Panc1 (cell line): ENCODE data around the gene BCL2. TPM values are rescaled to one million over a fixed set of nuclear protein-coding genes. Genes with fewer than 3 reads are reported as not detected.

ENCODE experiments used
- ATAC-seq: fragments of 200-7000 bp; cut with Tn5 transposase; 2 replicates; pipeline ENCODE4 v1.9.1; 2020; ENCODE audit warnings: mild to moderate bottlenecking, moderate library complexity
- BruUV-seq: library from RNA; stranded (reverse); fragments of 400-500 nt; replicated peaks from 2 replicates; lab custom pipeline; 2021; lab: Mats Ljungman, UMichigan
- CTCF ChIA-PET: fragments of 300-600 bp; sonication (Branson Sonifier 250); formaldehyde crosslinking; loops from one replicate; lab custom pipeline; 2022; ENCODE audit warnings: antibody characterized with exemption; lab: Charles Lee
- POLR2A ChIA-PET: fragments of 300-600 bp; sonication (Branson Sonifier 250); formaldehyde crosslinking; loops from one replicate; lab custom pipeline; 2022; ENCODE audit warnings: antibody characterized with exemption; lab: Charles Lee
- DNase-seq: peaks from one replicate; pipeline ENCODE4 v3.0.0-alpha.2; 2010; ENCODE audit warnings: low read depth, low spot score
- H3K27ac ChIP-seq: 2 replicates; pipeline ENCODE4 v1.5.1; 2011; ENCODE audit warnings: mild to moderate bottlenecking, low read length, inconsistent platforms
- H3K27me3 ChIP-seq: fragments of 200-500 bp; sonication (Bioruptor generic); 2 replicates; pipeline ENCODE4 v1.6.0; 2014; ENCODE audit warnings: low read length, inconsistent platforms; ENCODE audit not compliant: control insufficient read depth, insufficient read depth
- H3K36me3 ChIP-seq: fragments of 200-500 bp; sonication (Bioruptor generic); 2 replicates; pipeline ENCODE4 v1.5.1; 2014; ENCODE audit warnings: inconsistent platforms, mild to moderate bottlenecking, low read length, moderate library complexity; ENCODE audit not compliant: control insufficient read depth, insufficient read depth
- H3K4me1 ChIP-seq: 2 replicates; pipeline ENCODE4 v1.5.1; 2011; ENCODE audit warnings: inconsistent platforms, mild to moderate bottlenecking, low read length, moderate library complexity; ENCODE audit not compliant: control insufficient read depth, insufficient read depth
- H3K4me3 ChIP-seq, 2 experiments: 2 replicates each; pipeline ENCODE4 v1.5.1; 2011 to 2012; ENCODE audit warnings: low read depth in 2 of 2, low read length in 2 of 2, mild to moderate bottlenecking in 2 of 2, inconsistent platforms in 1 of 2, moderate library complexity in 1 of 2
- H3K9me3 ChIP-seq: fragments of 200-500 bp; sonication (Bioruptor generic); 2 replicates; pipeline ENCODE4 v1.5.1; 2014; ENCODE audit warnings: low read depth, mild to moderate bottlenecking, inconsistent platforms, low read length, moderate library complexity; ENCODE audit not compliant: control insufficient read depth, insufficient read depth
- POLR2AphosphoS5 ChIP-seq: IDR thresholded peaks from 2 replicates; pipeline ENCODE4 v1.6.1; 2012; ENCODE audit warnings: mild to moderate bottlenecking, low read depth, low read length, moderate library complexity
- SIN3A ChIP-seq: IDR thresholded peaks from 2 replicates; pipeline ENCODE4 v1.6.1; 2012; ENCODE audit warnings: low read depth, mild to moderate bottlenecking, low read length, moderate library complexity, borderline replicate concordance; ENCODE audit not compliant: insufficient read depth
- TCF7L2 ChIP-seq: IDR thresholded peaks from 2 replicates; pipeline ENCODE4 v1.6.1; 2011; ENCODE audit warnings: mild to moderate bottlenecking, low read depth, low read length, inconsistent platforms
- in situ Hi-C: cut with HindIII; loops from 2 replicates; pipeline ENCODE4 v1.10.0; 2016; ENCODE audit warnings: low sequenced_read_pairs, low pct_unique_long_range_greater_than_20kb
- intact Hi-C: fragments of 100-400 bp; cut with micrococcal nuclease; formaldehyde crosslinking; loops from one replicate; pipeline ENCODE4 v1.10.0; 2022; ENCODE audit not compliant: unreplicated experiment
- total RNA-seq: library from RNA; stranded (reverse); gene quantifications from one replicate; pipeline ENCODE4 v1.2.1, GENCODE V29; 2021; ENCODE audit not compliant: unreplicated experiment
- TF ChIP-seq, protein P1 (sequence below): fragments of 450-650 bp; IDR thresholded peaks from 2 replicates; pipeline ENCODE4 v1.5.1; 2017; ENCODE audit warnings: mild to moderate bottlenecking
- TF ChIP-seq, protein P2 (sequence below), 2 experiments: IDR thresholded peaks; 2 replicates each; pipeline ENCODE4 v1.6.1; 2011 to 2012; ENCODE audit warnings: low read depth in 2 of 2, control low read depth in 1 of 2, low read length in 1 of 2, mild to moderate bottlenecking in 1 of 2, moderate library complexity in 1 of 2; ENCODE audit not compliant: insufficient read depth in 1 of 2

Gene BCL2
- total RNA-seq, 1 experiment from 2014 or later = 0.72 TPM

DNA sequence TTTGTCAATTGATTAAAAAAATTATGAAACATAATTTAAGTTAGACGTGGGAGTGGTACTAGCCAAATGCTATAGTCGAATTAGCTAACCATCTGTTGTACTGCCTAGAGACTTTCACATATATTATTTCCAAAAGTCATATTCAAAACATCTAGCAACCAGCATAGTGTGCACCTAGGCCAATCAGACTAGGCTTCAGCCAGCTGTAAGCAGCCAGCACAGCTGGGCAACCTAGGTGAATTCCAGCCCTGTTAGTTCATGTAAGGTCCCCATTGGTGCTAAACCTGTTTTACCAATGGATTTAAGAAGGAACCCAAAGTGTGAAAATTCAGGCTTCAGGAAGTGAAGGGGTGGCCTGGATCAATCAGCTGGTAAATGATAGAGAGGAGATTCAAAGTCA, 144.3 kb downstream of the BCL2 start:
- in situ Hi-C loops (no loop called here), intact Hi-C loops (no loop called here)
- ATAC-seq (no peak), DNase-seq (no peak)
- Histone ChIP-seq H3K4me3 (no peak overlapping the region), H3K36me3 (no peaks in the 10 kb centered on the region), H3K9me3 (no peaks in the 10 kb centered on the region), H3K27me3 (no peaks in the 10 kb centered on the region), H3K27ac (no peak overlapping the region), H3K4me1 (no peaks in the 10 kb centered on the region)
- BruUV-seq = no TSS peak
- CTCF ChIA-PET = no interaction called here
- no peak for TF ChIP-seq SIN3A
- TF ChIP-seq, protein P1, sequence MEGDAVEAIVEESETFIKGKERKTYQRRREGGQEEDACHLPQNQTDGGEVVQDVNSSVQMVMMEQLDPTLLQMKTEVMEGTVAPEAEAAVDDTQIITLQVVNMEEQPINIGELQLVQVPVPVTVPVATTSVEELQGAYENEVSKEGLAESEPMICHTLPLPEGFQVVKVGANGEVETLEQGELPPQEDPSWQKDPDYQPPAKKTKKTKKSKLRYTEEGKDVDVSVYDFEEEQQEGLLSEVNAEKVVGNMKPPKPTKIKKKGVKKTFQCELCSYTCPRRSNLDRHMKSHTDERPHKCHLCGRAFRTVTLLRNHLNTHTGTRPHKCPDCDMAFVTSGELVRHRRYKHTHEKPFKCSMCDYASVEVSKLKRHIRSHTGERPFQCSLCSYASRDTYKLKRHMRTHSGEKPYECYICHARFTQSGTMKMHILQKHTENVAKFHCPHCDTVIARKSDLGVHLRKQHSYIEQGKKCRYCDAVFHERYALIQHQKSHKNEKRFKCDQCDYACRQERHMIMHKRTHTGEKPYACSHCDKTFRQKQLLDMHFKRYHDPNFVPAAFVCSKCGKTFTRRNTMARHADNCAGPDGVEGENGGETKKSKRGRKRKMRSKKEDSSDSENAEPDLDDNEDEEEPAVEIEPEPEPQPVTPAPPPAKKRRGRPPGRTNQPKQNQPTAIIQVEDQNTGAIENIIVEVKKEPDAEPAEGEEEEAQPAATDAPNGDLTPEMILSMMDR = no peak
- TF ChIP-seq TCF7L2 = no peak
- no peak for TF ChIP-seq POLR2AphosphoS5
- TF ChIP-seq, protein P2, sequence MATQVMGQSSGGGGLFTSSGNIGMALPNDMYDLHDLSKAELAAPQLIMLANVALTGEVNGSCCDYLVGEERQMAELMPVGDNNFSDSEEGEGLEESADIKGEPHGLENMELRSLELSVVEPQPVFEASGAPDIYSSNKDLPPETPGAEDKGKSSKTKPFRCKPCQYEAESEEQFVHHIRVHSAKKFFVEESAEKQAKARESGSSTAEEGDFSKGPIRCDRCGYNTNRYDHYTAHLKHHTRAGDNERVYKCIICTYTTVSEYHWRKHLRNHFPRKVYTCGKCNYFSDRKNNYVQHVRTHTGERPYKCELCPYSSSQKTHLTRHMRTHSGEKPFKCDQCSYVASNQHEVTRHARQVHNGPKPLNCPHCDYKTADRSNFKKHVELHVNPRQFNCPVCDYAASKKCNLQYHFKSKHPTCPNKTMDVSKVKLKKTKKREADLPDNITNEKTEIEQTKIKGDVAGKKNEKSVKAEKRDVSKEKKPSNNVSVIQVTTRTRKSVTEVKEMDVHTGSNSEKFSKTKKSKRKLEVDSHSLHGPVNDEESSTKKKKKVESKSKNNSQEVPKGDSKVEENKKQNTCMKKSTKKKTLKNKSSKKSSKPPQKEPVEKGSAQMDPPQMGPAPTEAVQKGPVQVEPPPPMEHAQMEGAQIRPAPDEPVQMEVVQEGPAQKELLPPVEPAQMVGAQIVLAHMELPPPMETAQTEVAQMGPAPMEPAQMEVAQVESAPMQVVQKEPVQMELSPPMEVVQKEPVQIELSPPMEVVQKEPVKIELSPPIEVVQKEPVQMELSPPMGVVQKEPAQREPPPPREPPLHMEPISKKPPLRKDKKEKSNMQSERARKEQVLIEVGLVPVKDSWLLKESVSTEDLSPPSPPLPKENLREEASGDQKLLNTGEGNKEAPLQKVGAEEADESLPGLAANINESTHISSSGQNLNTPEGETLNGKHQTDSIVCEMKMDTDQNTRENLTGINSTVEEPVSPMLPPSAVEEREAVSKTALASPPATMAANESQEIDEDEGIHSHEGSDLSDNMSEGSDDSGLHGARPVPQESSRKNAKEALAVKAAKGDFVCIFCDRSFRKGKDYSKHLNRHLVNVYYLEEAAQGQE (IDR thresholded peaks at IDR 0.05; ENCODE audit: insufficient read depth in 1 of 2, low read depth in 2 of 2, low read length in 1 of 2) = no peak
- POLR2A ChIA-PET = no interaction called here

DNA sequence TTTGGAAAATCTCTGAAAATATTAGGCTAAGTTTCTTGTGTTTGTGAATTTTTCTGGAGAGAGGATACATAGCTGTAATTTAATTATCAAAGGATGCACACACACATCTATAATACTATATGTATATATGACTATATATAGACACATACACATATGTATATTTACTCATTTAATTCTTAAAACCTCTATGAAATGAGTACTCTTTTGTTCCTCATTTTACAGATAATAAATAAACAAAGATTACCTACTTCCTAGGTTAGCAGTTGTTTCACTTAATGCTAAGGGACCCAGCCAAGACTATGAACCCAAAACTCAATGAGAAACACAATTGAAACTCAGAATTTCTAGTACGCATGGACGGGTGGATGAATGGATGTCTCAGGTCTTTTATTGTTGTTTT, 145.6 kb downstream of the BCL2 start:
- TF ChIP-seq TCF7L2 (no peak), SIN3A (no peak)
- TF ChIP-seq, protein P2 (IDR thresholded peaks at IDR 0.05; ENCODE audit: insufficient read depth in 1 of 2, low read depth in 2 of 2, low read length in 1 of 2) = no peak
- BruUV-seq = no TSS peak
- Histone ChIP-seq H3K4me3 (no peak overlapping the region), H3K36me3 (no peaks in the 10 kb centered on the region), H3K4me1 (no peaks in the 10 kb centered on the region), H3K9me3 (no peaks in the 10 kb centered on the region), H3K27ac (no peak overlapping the region), H3K27me3 (no peaks in the 10 kb centered on the region)
- ChIA-PET CTCF (no interaction called here), POLR2A (no interaction called here)
- DNase-seq (no peak), ATAC-seq (no peak)
- in situ Hi-C loops (no loop called here), intact Hi-C loops (no loop called here)
